Fibroblast of lung (primary cell): ENCODE data around the gene SLC5A1. TPM values are rescaled to one million over a fixed set of nuclear protein-coding genes. Genes with fewer than 3 reads are reported as not detected.
"Not testable (repeated sequence)": the region's sequence is repeated elsewhere in the genome, so short reads cannot be mapped to it uniquely, and the experiment has no call there.

Experiments
- DNase-seq, 2 donors: peaks; one replicate each; pipeline versions ENCODE4 v3.0.0 to v3.0.0-alpha.2; 2010; ENCODE audit warnings: low read depth in 2 of 2
- H2AFZ ChIP-seq: 2 replicates; pipeline ENCODE4 v1.5.1; 2012; ENCODE audit warnings: low read length, control low read depth, inconsistent platforms
- H3K27ac ChIP-seq: 2 replicates; pipeline ENCODE4 v1.5.1; 2011; ENCODE audit warnings: low read length, control low read depth; ENCODE audit not compliant: insufficient read depth
- H3K27me3 ChIP-seq: 2 replicates; pipeline ENCODE4 v1.5.1; 2011; ENCODE audit warnings: mild to moderate bottlenecking, low read length; ENCODE audit not compliant: control insufficient read depth, insufficient read depth
- H3K36me3 ChIP-seq: 2 replicates; pipeline ENCODE4 v1.5.1; 2011; ENCODE audit warnings: low read length; ENCODE audit not compliant: control insufficient read depth, insufficient read depth
- H3K4me1 ChIP-seq: 2 replicates; pipeline ENCODE4 v1.5.1; 2011; ENCODE audit warnings: low read length; ENCODE audit not compliant: control insufficient read depth, insufficient read depth; ENCODE audit errors: extremely low read depth
- H3K4me2 ChIP-seq: 2 replicates; pipeline ENCODE4 v1.5.1; 2011; ENCODE audit warnings: low read length, control low read depth; ENCODE audit not compliant: insufficient read depth; ENCODE audit errors: extremely low read depth
- H3K4me3 ChIP-seq, 4 experiments: fragments of 200-600 bp in 1 of 4; sonication (generic) in 1 of 4; replicated peaks in 1 of 4; 2 replicates each; pipeline ENCODE4 v1.5.1; 2011 to 2016; ENCODE audit warnings: low read length in 4 of 4, low read depth in 3 of 4, mild to moderate bottlenecking in 3 of 4, control low read depth in 2 of 4, inconsistent platforms in 1 of 4, mixed read lengths in 1 of 4; ENCODE audit not compliant: insufficient read depth in 1 of 4; ENCODE audit errors: control extremely low read depth in 1 of 4
- H3K79me2 ChIP-seq: 2 replicates; pipeline ENCODE4 v1.5.1; 2012; ENCODE audit warnings: mild to moderate bottlenecking, low read length, inconsistent platforms; ENCODE audit not compliant: control insufficient read depth, insufficient read depth
- H3K9ac ChIP-seq: 2 replicates; pipeline ENCODE4 v1.5.1; 2011; ENCODE audit warnings: mild to moderate bottlenecking, low read length, control low read depth; ENCODE audit not compliant: insufficient read depth
- H3K9me3 ChIP-seq: 2 replicates; pipeline ENCODE4 v1.5.1; 2012; ENCODE audit warnings: low read depth, low read length; ENCODE audit not compliant: control insufficient read depth, insufficient read depth
- H4K20me1 ChIP-seq: 2 replicates; pipeline ENCODE4 v1.5.1; 2011; ENCODE audit warnings: low read length; ENCODE audit not compliant: control insufficient read depth, insufficient read depth; ENCODE audit errors: extremely low read depth
- CTCF ChIP-seq, 2 donors: IDR thresholded peaks in 1 of 2; conservative IDR thresholded peaks in 1 of 2; 1 replicate in 1 of 2; 2 replicates in 1 of 2; pipeline ENCODE4 v1.5.1; 2011 to 2012; ENCODE audit warnings: low read length in 2 of 2, control low read depth in 1 of 2, inconsistent platforms in 1 of 2, low read depth in 1 of 2, mild to moderate bottlenecking in 1 of 2
- EZH2 ChIP-seq: IDR thresholded peaks from 2 replicates; pipeline ENCODE4 v1.5.1; 2012; ENCODE audit warnings: low read length, control low read depth, mild to moderate bottlenecking; ENCODE audit errors: missing control alignments
- polyA plus RNA-seq, 2 donors: library from polyadenylated mRNA; depleted of rRNA in 1 of 2; stranded (reverse) in 1 of 2; unstranded in 1 of 2; fragments of >200 nt; gene quantifications; 2 replicates each; pipeline ENCODE4 v1.2.1, GENCODE V29; 2011 to 2012; ENCODE audit warnings: missing spikeins in 1 of 2
- total RNA-seq: library from RNA; depleted of rRNA; stranded (reverse); fragments of >200 nt; gene quantifications from 2 replicates; pipeline ENCODE4 v1.2.1, GENCODE V29; 2014

SLC5A1 gene
- total and polyA plus RNA-seq, 2 donors (not counting 1 experiment from before 2014, with no cell fraction given): not detected

GRCh38 chr22:32151641-32152040 lies 108.6 kb downstream of the SLC5A1 start:
- not testable (repeated sequence) for H3K27me3 ChIP-seq, H3K4me2 ChIP-seq, H3K79me2 ChIP-seq, H3K9me3 ChIP-seq, H3K4me1 ChIP-seq, H3K4me3 ChIP-seq, DNase-seq, H3K27ac ChIP-seq, H2AFZ ChIP-seq, H3K36me3 ChIP-seq, H4K20me1 ChIP-seq, H3K9ac ChIP-seq

DNA sequence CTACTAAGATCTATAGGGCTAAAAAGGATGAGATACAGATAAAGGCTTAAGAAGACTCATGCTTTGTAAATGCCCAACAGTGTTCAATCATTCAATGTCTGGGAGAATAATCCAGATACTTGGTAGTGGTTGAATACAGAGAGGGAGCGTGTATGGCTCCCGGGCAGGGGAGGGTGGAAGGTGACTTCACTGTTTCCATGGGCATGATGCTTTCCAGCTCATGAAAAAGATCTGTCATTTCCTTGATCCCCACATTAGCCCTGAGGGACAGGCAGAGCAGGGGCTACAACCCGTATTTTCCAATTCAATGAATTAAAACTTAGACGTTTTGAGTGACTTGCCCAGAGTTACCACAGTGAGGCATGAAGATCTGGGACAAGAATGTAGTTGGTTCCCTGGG lies 111.7 kb downstream of the SLC5A1 start:
- not testable (repeated sequence) for DNase-seq, H3K4me1 ChIP-seq, H3K27ac ChIP-seq, H3K36me3 ChIP-seq, H3K79me2 ChIP-seq, H3K27me3 ChIP-seq, H3K4me2 ChIP-seq, H2AFZ ChIP-seq, H3K9ac ChIP-seq, H3K9me3 ChIP-seq, H4K20me1 ChIP-seq, H3K4me3 ChIP-seq

DNA sequence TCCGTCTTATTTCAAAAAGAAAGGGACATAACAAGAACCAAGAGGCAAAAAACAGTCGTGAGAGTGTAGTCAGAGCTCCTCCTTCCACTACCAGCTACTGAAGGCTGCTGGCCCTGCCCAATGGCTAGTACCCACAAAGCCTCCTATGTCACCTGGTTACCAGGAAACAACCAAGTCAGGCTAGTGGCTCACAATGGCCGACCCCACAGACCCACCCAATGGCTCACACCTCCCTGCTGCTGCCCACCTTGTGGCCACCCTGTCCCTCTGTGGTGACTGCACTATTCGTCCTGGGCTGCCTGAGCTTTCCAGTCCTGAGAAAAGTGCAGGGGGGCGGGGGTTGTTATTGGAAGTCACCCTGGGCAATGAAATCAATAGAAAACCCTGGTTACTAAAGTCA lies 114.6 kb downstream of the SLC5A1 start:
- H3K4me1 ChIP-seq, H3K27me3 ChIP-seq, H3K27ac ChIP-seq, H4K20me1 ChIP-seq, H3K4me3 ChIP-seq, H2AFZ ChIP-seq, H3K9ac ChIP-seq, H3K36me3 ChIP-seq, H3K4me2 ChIP-seq, H3K9me3 ChIP-seq, H3K79me2 ChIP-seq, DNase-seq: not testable (repeated sequence)

DNA sequence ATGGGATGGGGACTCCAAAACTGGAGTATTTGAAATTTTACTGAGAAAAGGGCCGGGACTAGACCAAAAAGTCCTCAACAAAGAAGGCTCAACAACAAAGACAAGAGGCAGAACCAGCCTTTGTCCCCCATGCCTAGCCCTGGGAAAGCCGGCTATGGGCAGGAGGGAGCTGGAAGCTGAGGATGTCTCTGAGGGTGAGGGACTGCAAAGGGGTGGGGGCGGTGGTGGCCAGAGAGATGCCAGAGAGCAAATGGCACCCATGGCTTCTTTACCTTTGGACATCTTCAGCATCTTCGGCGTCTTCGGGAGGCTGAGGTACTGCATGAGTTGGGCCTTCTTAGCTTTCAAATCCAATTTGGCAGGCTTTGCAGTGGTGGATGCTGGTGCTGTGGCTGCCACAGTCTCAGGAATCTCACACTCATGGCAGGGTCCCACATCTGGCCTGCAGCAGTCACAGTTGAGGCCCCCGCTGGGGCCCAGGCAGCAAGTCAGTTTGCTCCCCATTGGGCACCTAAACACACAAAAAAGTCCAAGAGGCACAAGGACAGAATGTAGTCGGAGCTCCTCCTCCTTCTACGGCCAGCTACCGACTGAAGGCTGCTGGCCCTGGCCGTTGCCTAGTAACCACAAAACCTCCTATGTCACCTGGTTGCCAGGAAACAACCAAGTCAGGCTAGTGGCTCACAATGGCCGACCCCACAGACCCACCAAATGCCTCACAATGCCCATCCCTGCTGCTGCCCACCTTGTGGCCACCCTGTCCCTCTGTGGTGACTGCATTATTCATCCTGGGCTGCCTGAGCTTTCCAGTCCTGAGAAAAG lies 115.9 kb downstream of the SLC5A1 start, which contains the start of gene C22orf42:
TSS of gene C22orf42 (minus strand) at position 592 of the 822 bp plus-strand sequence. CDS start at position 504, 88 bp downstream.
- Histone ChIP-seq H3K4me2 (no peak within 1 kb of the TSS), H4K20me1 (no peaks in the 10 kb centered on the region), H3K4me3 (no peak within 1 kb of the TSS)

GRCh38 chr22:32160411-32160810 lies 117.3 kb downstream of the SLC5A1 start:
- H3K4me2 ChIP-seq, H3K36me3 ChIP-seq, H2AFZ ChIP-seq, H3K79me2 ChIP-seq, H3K4me3 ChIP-seq, H3K27me3 ChIP-seq, H3K4me1 ChIP-seq, H3K27ac ChIP-seq, H3K9me3 ChIP-seq, H4K20me1 ChIP-seq, DNase-seq, H3K9ac ChIP-seq: not testable (repeated sequence)

More for the DNA sequence above, 115.9 kb downstream of the SLC5A1 start, which contains the start of gene C22orf42:
- no peaks in the 10 kb centered on the region for H3K79me2 ChIP-seq
- H3K9ac ChIP-seq: no peak within 1 kb of the TSS
- H3K4me1 ChIP-seq: no peaks in the 10 kb centered on the region
- H3K27me3 ChIP-seq: no peaks in the 10 kb centered on the region
- no peak within 1 kb of the TSS for H3K27ac ChIP-seq
- H3K9me3 ChIP-seq: no peaks in the 10 kb centered on the region
- no peak for DNase-seq
- H2AFZ ChIP-seq: no peak within 1 kb of the TSS
- no peaks in the 10 kb centered on the region for H3K36me3 ChIP-seq
- no peak for TF ChIP-seq EZH2
- TF ChIP-seq CTCF (conservative IDR thresholded peaks at IDR 0.05 in 1 of 2, IDR thresholded peaks at IDR 0.05 in 1 of 2; ENCODE audit: low read depth in 1 of 2, low read length in 2 of 2): no peak
